ENCODE results near the gene JTB.

The JTB gene

GRCh38 chr1:153944005-153944826 lies 33.3 kb downstream of the JTB start:
- Histone ChIP-seq H3K36me3 (ENCODE audit: control insufficient read depth, low read length) (peaks cover 86% of the 10 kb centered on the region), H3K9me3 (ENCODE audit: control insufficient read depth, insufficient read depth, low read length) (no peaks in the 10 kb centered on the region), H3K27ac (ENCODE audit: low read depth, low read length) (peak overlapping the region; percentile 90), H3K27me3 (ENCODE audit: control insufficient read depth, low read length) (no peaks in the 10 kb centered on the region), H3K9me2 (replicated peaks; ENCODE audit: control insufficient read depth, low read length) (no peaks in the 10 kb centered on the region), H3K4me2 (ENCODE audit: low read length) (peak overlapping the region; percentile 86), H4K20me1 (ENCODE audit: control insufficient read depth, insufficient read depth, low read depth, low read length) (no peaks in the 10 kb centered on the region), H3K4me1 (ENCODE audit: control insufficient read depth, low read length) (peaks cover 41% of the 10 kb centered on the region), H3F3A (ENCODE audit: control insufficient read depth, insufficient read depth) (peaks cover 17% of the 10 kb centered on the region), H3K4me3 (ENCODE audit: low read length) (peak overlapping the region; percentile 76), H3K79me2 (ENCODE audit: control insufficient read depth, low read length) (peaks cover 34% of the 10 kb centered on the region)
- TF ChIP-seq, protein P1, sequence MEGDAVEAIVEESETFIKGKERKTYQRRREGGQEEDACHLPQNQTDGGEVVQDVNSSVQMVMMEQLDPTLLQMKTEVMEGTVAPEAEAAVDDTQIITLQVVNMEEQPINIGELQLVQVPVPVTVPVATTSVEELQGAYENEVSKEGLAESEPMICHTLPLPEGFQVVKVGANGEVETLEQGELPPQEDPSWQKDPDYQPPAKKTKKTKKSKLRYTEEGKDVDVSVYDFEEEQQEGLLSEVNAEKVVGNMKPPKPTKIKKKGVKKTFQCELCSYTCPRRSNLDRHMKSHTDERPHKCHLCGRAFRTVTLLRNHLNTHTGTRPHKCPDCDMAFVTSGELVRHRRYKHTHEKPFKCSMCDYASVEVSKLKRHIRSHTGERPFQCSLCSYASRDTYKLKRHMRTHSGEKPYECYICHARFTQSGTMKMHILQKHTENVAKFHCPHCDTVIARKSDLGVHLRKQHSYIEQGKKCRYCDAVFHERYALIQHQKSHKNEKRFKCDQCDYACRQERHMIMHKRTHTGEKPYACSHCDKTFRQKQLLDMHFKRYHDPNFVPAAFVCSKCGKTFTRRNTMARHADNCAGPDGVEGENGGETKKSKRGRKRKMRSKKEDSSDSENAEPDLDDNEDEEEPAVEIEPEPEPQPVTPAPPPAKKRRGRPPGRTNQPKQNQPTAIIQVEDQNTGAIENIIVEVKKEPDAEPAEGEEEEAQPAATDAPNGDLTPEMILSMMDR (IDR thresholded peaks at IDR 0.05; ENCODE audit: low read depth, low read length, poor library complexity, severe bottlenecking) = no peak
- no peak for TF ChIP-seq EZH2phosphoT487 (IDR thresholded peaks at IDR 0.05; ENCODE audit: borderline replicate concordance, low read length)

DNA sequence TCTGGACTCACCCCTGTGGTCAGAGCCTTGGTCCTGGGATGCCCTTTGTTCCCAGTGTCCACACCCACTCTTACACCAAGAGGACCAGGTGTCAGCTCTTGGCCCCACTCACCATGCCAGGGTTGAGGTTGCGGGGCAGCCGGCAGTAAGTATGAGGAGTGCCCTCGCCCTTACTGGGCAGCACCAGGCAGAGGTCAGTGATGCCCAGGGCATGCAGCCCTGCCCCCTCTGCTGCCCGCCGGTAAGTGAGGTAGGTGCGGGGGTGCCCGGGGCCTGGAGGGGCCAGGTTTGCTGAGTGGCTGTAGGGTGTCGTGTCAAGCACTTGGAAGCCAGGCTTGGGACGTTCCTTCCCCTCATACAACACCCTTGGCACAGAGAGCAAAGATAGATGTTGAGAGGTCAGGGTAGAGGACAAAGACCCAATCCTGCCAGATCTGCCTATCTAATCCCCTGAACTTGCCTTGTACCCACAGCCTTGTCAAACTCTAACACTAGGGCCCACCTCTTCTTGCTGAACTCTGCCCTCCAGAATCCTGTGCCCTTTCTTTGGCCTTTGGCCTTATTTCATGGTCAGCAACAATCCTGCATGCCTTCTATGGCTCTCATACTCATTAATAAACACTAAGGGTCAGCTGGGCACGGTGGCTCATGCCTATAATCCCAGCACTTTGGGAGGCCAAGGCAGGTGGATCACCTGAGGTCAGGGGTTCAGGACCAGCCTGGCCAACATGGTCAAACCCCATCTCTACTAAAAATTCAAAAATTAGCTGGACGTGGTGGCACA lies 34.5 kb downstream of the JTB start:
- TF ChIP-seq EZH2phosphoT487 (IDR thresholded peaks at IDR 0.05; ENCODE audit: borderline replicate concordance, low read length) = no peak
- TF ChIP-seq, protein P1 (IDR thresholded peaks at IDR 0.05; ENCODE audit: low read depth, low read length, poor library complexity, severe bottlenecking) = no peak
- peaks cover 13% of the 10 kb centered on the region for H3F3A ChIP-seq (ENCODE audit: control insufficient read depth, insufficient read depth)
- peaks cover 34% of the 10 kb centered on the region for H3K79me2 ChIP-seq (ENCODE audit: control insufficient read depth, low read length)
- no peak overlapping the region for H3K4me2 ChIP-seq (ENCODE audit: low read length)
- H3K27me3 ChIP-seq (ENCODE audit: control insufficient read depth, low read length) = no peaks in the 10 kb centered on the region
- H4K20me1 ChIP-seq (ENCODE audit: control insufficient read depth, insufficient read depth, low read depth, low read length) = no peaks in the 10 kb centered on the region
- no peak overlapping the region for H3K4me3 ChIP-seq (ENCODE audit: low read length)
- H3K27ac ChIP-seq (ENCODE audit: low read depth, low read length) = no peak overlapping the region
- H3K9me2 ChIP-seq (replicated peaks; ENCODE audit: control insufficient read depth, low read length) = no peaks in the 10 kb centered on the region
- peaks cover 80% of the 10 kb centered on the region for H3K36me3 ChIP-seq (ENCODE audit: control insufficient read depth, low read length)
- no peaks in the 10 kb centered on the region for H3K9me3 ChIP-seq (ENCODE audit: control insufficient read depth, insufficient read depth, low read length)
- H3K4me1 ChIP-seq (ENCODE audit: control insufficient read depth, low read length) = peaks cover 29% of the 10 kb centered on the region

DNA sequence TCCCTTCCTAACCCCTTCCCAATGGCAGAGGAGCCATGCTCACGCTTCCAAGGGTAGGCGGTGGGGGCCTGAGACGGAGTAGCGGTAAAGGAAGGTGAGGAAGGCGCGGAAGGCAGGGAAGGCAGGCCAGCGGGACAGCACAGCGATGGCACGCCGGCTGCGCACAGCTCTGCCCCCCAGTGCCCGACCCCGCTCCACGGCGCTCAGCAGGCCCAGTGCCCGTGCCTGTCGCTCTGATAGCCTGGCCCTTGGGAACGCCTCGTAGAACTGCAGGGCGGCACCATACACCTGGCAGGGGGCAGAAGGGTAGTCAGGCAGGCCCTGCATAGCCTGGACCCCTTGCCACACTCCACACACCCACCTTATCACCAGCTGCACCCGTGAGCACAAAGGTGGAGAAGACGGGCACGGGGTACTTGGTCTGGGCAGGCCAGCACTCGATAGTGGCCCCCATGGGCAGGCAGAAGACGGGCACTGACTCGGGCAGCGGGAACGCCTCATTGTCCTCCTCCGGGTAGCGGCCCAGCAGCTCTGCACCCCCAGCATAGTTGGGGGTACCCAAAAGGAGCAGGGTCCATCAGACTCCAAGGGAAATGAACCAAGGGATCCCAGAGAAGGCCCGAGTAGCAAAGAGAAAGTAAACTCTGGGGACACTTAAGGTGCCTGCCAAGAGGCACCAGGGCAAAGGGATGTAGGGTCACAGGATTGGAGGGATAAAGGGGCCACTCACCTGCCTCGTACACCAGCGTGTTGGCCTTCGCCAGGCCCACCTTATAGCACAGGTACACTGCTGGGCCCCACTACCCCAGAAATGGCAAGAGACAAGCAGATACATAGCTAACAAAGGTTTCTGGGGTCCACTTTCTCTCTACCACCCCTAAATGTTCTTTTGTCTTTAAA lies 35.4 kb downstream of the JTB start:
- H3K9me2 ChIP-seq (replicated peaks; ENCODE audit: control insufficient read depth, low read length) = no peaks in the 10 kb centered on the region
- H3K27ac ChIP-seq (ENCODE audit: low read depth, low read length) = no peak overlapping the region
- peaks cover 82% of the 10 kb centered on the region for H3K36me3 ChIP-seq (ENCODE audit: control insufficient read depth, low read length)
- H3K79me2 ChIP-seq (ENCODE audit: control insufficient read depth, low read length) = peaks cover 34% of the 10 kb centered on the region
- H3F3A ChIP-seq (ENCODE audit: control insufficient read depth, insufficient read depth) = peaks cover 4% of the 10 kb centered on the region
- H3K27me3 ChIP-seq (ENCODE audit: control insufficient read depth, low read length) = no peaks in the 10 kb centered on the region
- no peak overlapping the region for H3K4me3 ChIP-seq (ENCODE audit: low read length)
- H3K4me1 ChIP-seq (ENCODE audit: control insufficient read depth, low read length) = peaks cover 20% of the 10 kb centered on the region
- no peaks in the 10 kb centered on the region for H3K9me3 ChIP-seq (ENCODE audit: control insufficient read depth, insufficient read depth, low read length)
- TF ChIP-seq EZH2phosphoT487 (IDR thresholded peaks at IDR 0.05; ENCODE audit: borderline replicate concordance, low read length) = no peak
- TF ChIP-seq, protein P1 (IDR thresholded peaks at IDR 0.05; ENCODE audit: low read depth, low read length, poor library complexity, severe bottlenecking) = no peak
- no peaks in the 10 kb centered on the region for H4K20me1 ChIP-seq (ENCODE audit: control insufficient read depth, insufficient read depth, low read depth, low read length)
- H3K4me2 ChIP-seq (ENCODE audit: low read length) = no peak overlapping the region

All from DOHH2 (cell line).